GM21576 (cell line): ENCODE measurements around the gene HLF.

Experiments
- ATAC-seq: cut with Tn5 transposase; IDR thresholded peaks from one replicate; pipeline ENCODE4 v1.9.1; 2021; ENCODE audit warnings: mild to moderate bottlenecking, moderate library complexity; ENCODE audit not compliant: unreplicated experiment

Gene HLF

GRCh38 chr17:55264645-55265298 lies at the start of gene HLF:
Gene HLF, plus strand, starts transcription at chr17:55264960. Its CDS starts 525 bp downstream, at chr17:55265485.
- ATAC-seq: peak; percentile 90

- ATAC-seq: no peak
Observed at GRCh38 chr17:55215711-55216110, 49.0 kb upstream of the HLF start.

- no peak for ATAC-seq
Observed at GRCh38 chr17:55216888-55217287, 47.9 kb upstream of the HLF start.

DNA sequence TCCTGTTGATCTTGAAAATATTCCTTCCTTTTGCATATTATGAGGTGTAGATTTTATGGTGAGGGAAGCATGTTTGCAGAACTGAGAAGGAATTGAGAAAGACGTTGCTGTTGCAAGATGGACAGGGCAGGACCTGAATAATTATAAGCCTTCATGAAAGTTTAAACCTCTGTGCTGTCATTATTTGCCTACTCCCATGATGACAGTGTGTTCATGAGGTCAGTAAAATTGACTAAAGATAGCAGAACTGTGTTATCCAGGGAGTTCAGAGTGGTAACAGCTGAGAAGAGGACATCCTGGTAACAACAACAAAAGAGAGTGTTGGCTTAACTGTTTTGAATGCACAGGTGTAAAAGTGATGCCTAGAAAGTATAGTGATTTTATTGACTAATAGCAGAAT lies 45.3 kb upstream of the HLF start:
- no peak for ATAC-seq

GRCh38 chr17:55219934-55220333 lies 44.8 kb upstream of the HLF start:
- no peak for ATAC-seq

DNA sequence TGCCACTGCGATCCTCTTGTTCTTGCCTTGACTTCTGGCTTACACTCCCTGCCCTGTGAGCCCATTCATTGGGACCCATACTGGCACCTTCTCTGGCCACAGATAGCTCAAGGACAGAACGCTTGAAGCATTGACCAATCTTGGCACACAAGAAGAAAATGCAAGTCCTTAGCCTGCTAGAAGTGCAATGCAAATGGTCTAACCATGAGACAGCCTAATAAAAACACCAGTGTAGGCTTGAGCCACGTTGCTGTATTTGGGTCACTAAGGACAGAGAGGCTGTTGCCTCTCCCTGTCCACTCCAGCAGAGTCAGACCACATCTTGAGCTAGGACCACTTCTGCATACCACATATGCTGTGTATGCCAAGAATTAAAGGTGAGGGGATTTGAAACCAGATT lies 41.2 kb upstream of the HLF start:
- ATAC-seq: no peak

GRCh38 chr17:55224746-55225145 lies 40.0 kb upstream of the HLF start:
- ATAC-seq: no peak

DNA sequence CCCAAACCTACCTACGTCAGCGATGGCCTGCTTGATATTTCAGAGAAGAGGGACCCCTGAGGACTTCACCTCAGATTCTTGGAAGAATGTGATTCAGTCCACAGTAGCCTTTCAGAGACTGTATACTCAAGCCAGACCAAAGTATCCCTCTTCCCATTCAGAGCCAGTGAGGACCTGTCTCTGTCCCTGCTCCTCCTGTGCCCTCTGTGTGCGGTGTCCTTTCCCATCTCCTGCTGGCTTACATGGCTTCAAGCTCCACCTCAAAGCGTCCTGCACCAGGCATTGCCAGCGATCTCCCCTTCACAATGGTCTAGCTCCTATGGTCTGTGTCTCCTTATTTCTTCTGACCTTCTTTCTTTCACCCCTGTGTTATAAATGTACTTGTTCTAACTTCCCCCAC lies 39.5 kb upstream of the HLF start:
- ATAC-seq: no peak

- ATAC-seq: no peak
Observed at GRCh38 chr17:55228683-55229192, 36.0 kb upstream of the HLF start.

GRCh38 chr17:55229276-55229675 lies 35.5 kb upstream of the HLF start:
- no peak for ATAC-seq

- no peak for ATAC-seq
Observed at GRCh38 chr17:55230716-55231115, 34.0 kb upstream of the HLF start.

DNA sequence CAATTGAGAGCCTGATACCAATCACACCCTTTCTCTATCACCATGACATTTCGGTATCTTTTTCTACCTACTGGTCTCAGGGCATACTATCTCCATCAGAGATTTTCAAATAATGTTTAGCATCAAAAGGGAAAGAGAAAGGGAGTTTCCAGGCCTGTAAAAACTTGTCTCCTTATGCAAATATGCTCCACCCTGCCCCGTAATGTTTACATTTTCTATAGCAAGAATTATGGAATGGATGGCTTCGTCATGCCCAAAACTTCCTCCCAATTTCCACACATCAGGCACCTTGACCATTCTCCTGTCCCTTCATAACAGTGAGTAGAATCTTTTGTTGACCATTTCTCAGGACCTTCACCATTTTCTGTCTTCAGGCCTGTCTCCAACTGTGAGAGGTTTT lies 30.9 kb upstream of the HLF start:
- no peak for ATAC-seq

DNA sequence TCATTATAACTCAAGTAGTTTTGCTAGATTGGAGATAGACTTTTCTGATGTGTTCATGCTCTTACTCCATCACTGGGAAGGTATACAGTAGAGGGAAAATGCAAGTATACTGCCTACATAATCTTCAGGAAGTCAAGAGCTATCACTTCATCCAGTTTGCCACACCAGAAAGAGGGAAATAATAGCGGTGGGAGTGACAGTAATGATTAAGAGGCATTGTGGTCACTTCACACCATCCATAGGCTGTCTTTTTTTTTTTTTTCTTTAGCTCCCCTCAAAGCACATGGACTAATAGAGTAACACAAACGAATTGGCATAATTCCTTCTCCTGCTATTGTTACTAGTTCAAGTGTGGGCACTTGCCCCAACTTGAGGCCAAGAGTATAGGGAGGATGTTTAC lies 28.4 kb upstream of the HLF start:
- no peak for ATAC-seq

- ATAC-seq: no peak
Observed at GRCh38 chr17:55237268-55237667, 27.5 kb upstream of the HLF start.

DNA sequence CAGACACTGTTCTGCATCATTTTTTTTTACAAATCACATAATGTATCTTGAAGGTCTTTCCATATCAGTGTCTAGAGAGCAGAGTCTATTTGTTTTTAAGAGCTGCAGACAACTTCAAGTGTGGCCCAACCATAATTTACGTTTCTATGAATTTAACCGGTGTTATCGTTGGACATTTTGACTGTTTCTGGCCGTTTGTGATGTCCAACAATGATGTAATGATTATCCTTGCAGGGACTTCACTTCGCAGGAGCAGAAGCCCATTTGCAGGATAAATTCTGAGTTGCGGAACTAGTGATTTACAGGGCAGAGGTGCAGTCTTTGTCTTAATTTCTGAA lies 26.9 kb upstream of the HLF start:
- ATAC-seq: no peak

GRCh38 chr17:55238179-55238930 lies 26.4 kb upstream of the HLF start:
- peak; percentile 94 for ATAC-seq

- peak; percentile 15 for ATAC-seq
Observed at GRCh38 chr17:55238931-55239297, 25.8 kb upstream of the HLF start.

- no peak for ATAC-seq
Observed at GRCh38 chr17:55241097-55241496, 23.7 kb upstream of the HLF start.

DNA sequence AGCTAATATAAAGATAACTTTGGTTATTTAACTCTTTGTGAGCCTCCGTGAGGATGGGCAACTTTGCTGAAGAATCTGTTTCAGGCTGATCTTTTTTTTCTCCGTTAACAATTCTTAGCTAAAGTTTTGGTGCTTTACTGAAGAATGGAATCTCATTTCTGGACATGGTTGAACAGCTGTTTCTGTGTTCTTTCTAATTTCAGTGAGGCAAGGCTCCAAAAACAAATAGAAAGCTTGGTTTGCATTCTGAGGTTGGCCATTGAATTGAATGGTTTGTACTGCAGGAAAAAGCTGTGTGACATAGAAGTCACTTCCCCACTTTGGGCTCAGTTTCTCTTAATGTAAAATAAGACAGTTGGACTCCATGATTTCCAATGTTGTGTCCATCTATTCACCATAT lies 22.3 kb upstream of the HLF start:
- ATAC-seq: no peak

DNA sequence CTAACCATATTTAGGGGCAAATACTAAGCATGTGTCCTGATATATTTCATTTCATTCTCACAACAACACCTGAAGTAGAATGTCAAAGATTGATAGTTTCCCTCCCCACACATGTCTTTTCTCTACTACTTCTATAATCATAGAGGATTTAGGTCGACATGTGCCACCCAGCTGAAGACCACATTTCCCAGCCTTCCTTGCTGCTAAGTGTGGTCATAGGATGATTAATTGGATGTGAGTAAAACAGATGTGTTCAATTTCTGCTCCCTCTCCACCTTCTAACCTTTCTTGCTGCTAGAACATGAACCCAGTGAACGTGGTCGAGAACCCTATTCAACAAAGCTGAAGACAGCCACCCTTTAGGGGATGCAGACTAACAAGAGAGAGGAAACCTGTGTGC lies 18.8 kb upstream of the HLF start:
- no peak for ATAC-seq

DNA sequence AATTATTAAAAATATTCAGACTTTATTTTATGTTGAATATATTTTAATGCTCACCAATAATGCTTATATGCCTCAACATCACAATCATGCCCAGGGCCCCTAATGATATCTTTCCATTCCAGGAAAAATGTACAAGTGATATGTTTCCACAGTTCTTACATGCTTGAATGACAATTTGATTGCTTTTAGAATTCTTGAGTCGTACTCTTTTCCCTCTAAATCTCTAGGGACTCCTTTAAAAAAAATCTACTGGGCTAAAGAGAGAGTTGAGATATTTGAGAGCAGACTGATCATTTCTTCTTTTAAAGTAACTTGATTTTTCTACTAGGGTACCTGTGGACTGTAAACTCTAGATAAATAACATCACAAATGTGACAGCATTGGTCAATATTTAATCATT lies 18.2 kb upstream of the HLF start:
- ATAC-seq: no peak

- no peak for ATAC-seq
Observed at GRCh38 chr17:55248077-55248476, 16.7 kb upstream of the HLF start.

DNA sequence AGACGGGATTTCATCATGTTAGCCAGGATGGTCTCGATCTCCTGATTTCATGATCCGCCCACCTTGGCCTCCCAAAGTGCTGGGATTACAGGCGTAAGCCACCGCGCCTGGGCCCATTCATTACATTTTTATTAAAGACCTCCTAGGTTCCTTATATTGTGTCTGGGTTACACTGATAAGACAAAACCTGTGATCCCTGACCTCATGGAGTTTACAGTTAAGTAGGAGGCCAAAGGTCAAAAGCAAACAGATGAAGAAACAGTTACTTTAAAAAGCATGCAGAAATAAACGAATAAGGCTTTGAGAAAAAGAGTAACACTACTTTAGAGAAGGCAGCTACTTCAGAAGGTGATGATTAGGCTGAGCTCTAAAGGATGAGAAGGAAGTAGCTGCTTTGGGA lies 14.9 kb upstream of the HLF start:
- no peak for ATAC-seq
